NB4 (cell line): Measurements from ENCODE around the gene SIGLEC1.

Experiments
- MAX ChIP-seq: IDR thresholded peaks from 2 replicates; pipeline ENCODE4 v1.6.1; 2011; ENCODE audit warnings: low read depth, low read length
- TF ChIP-seq, protein P1 (sequence below): IDR thresholded peaks from one replicate; pipeline ENCODE4 v1.5.1; 2012; ENCODE audit warnings: low read depth, low read length

GRCh38 chr20:3738111-3739053 is 26.0 kb upstream of the SIGLEC1 start:
- TF ChIP-seq, protein P1, sequence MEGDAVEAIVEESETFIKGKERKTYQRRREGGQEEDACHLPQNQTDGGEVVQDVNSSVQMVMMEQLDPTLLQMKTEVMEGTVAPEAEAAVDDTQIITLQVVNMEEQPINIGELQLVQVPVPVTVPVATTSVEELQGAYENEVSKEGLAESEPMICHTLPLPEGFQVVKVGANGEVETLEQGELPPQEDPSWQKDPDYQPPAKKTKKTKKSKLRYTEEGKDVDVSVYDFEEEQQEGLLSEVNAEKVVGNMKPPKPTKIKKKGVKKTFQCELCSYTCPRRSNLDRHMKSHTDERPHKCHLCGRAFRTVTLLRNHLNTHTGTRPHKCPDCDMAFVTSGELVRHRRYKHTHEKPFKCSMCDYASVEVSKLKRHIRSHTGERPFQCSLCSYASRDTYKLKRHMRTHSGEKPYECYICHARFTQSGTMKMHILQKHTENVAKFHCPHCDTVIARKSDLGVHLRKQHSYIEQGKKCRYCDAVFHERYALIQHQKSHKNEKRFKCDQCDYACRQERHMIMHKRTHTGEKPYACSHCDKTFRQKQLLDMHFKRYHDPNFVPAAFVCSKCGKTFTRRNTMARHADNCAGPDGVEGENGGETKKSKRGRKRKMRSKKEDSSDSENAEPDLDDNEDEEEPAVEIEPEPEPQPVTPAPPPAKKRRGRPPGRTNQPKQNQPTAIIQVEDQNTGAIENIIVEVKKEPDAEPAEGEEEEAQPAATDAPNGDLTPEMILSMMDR = no peak
- TF ChIP-seq MAX = no peak
